GM18867 (cell line): ENCODE measurements around the gene LHX5.
A peak's percentile ranks its signal among the peaks of the same experiment; 100 is the strongest.

Experiments
- ATAC-seq: cut with Tn5 transposase; IDR thresholded peaks from one replicate; pipeline ENCODE4 v1.9.1; 2021; ENCODE audit warnings: mild to moderate bottlenecking, moderate library complexity; ENCODE audit not compliant: unreplicated experiment

The LHX5 gene

GRCh38 chr12:113466454-113467141, 5.1 kb downstream of the LHX5 start:
- ATAC-seq = no peak

GRCh38 chr12:113465808-113466453, 5.7 kb downstream of the LHX5 start:
- ATAC-seq = no peak

- ATAC-seq = no peak
Measured at GRCh38 chr12:113464852-113465719, 6.6 kb downstream of the LHX5 start.

GRCh38 chr12:113464452-113464775, 7.3 kb downstream of the LHX5 start:
- ATAC-seq = no peak

GRCh38 chr12:113463746-113464451, 7.8 kb downstream of the LHX5 start:
- no peak for ATAC-seq

GRCh38 chr12:113462998-113463745, 8.5 kb downstream of the LHX5 start:
- no peak for ATAC-seq

GRCh38 chr12:113462117-113462774, 9.4 kb downstream of the LHX5 start:
- ATAC-seq = no peak

GRCh38 chr12:113461666-113462065, 10.0 kb downstream of the LHX5 start:
- ATAC-seq = no peak

- no peak for ATAC-seq
Measured at GRCh38 chr12:113459981-113460380, 11.7 kb downstream of the LHX5 start.

GRCh38 chr12:113457710-113458109, 14.0 kb downstream of the LHX5 start:
- ATAC-seq = no peak

GRCh38 chr12:113457185-113457584, 14.5 kb downstream of the LHX5 start:
- ATAC-seq = no peak

- no peak for ATAC-seq
Measured at GRCh38 chr12:113456761-113457160, 14.9 kb downstream of the LHX5 start.

- ATAC-seq = no peak
Measured at GRCh38 chr12:113456199-113456598, 15.5 kb downstream of the LHX5 start.

GRCh38 chr12:113453330-113453729, 18.3 kb downstream of the LHX5 start:
- ATAC-seq = no peak

- ATAC-seq = no peak
Measured at GRCh38 chr12:113452458-113452857, 19.2 kb downstream of the LHX5 start.

- no peak for ATAC-seq
Measured at GRCh38 chr12:113449839-113450238, 21.8 kb downstream of the LHX5 start.

GRCh38 chr12:113449299-113449698, 22.4 kb downstream of the LHX5 start:
- ATAC-seq = no peak

- no peak for ATAC-seq
Measured at GRCh38 chr12:113448873-113449272, 22.8 kb downstream of the LHX5 start.

- ATAC-seq = peak; percentile 59
Measured at GRCh38 chr12:113445544-113446171, 26.0 kb downstream of the LHX5 start.
